GM21529 (cell line): ENCODE data around the gene RECQL5.

Experiments used
- ATAC-seq: cut with Tn5 transposase; IDR thresholded peaks from one replicate; pipeline ENCODE4 v1.9.1; 2021; ENCODE audit not compliant: unreplicated experiment

RECQL5 gene

GRCh38 chr17:75634754-75635609, 32.0 kb downstream of the RECQL5 start:
- ATAC-seq, result no peak

GRCh38 chr17:75634376-75634740, 32.6 kb downstream of the RECQL5 start:
- no peak for ATAC-seq

GRCh38 chr17:75633486-75634375, 33.2 kb downstream of the RECQL5 start:
- no peak for ATAC-seq

- no peak for ATAC-seq
These were observed 34.0 kb downstream of the RECQL5 start, which contains the start of gene SMIM5 for GRCh38 chr17:75632863-75633485. Gene SMIM5 (plus strand): TSS chr17:75633434. CDS start chr17:75640202, 6,768 bp downstream.

GRCh38 chr17:75632428-75632827, 34.5 kb downstream of the RECQL5 start:
- no peak for ATAC-seq

- ATAC-seq, result no peak
These were observed 35.6 kb downstream of the RECQL5 start for GRCh38 chr17:75631353-75631752.

GRCh38 chr17:75630071-75630917, 36.7 kb downstream of the RECQL5 start:
- no peak for ATAC-seq

GRCh38 chr17:75629157-75629556, 37.8 kb downstream of the RECQL5 start:
- no peak for ATAC-seq

- no peak for ATAC-seq
These were observed 38.5 kb downstream of the RECQL5 start for GRCh38 chr17:75628425-75628824.

GRCh38 chr17:75627094-75627493, 39.9 kb downstream of the RECQL5 start:
- no peak for ATAC-seq

GRCh38 chr17:75626496-75627038, 40.4 kb downstream of the RECQL5 start:
- ATAC-seq, result no peak

- no peak for ATAC-seq
These were observed 41.0 kb downstream of the RECQL5 start for GRCh38 chr17:75625813-75626486.

GRCh38 chr17:75624714-75625345, 42.1 kb downstream of the RECQL5 start:
- ATAC-seq, result no peak

GRCh38 chr17:75624021-75624420, 42.9 kb downstream of the RECQL5 start:
- ATAC-seq, result no peak

GRCh38 chr17:75623386-75623785, 43.6 kb downstream of the RECQL5 start:
- ATAC-seq, result no peak

- ATAC-seq, result no peak
These were observed 44.1 kb downstream of the RECQL5 start for GRCh38 chr17:75622771-75623273.

GRCh38 chr17:75622076-75622475, 44.9 kb downstream of the RECQL5 start:
- no peak for ATAC-seq

- no peak for ATAC-seq
These were observed 45.5 kb downstream of the RECQL5 start for GRCh38 chr17:75621489-75621888.
